Bone marrow (tissue), 2 donors: ENCODE results near the gene SPI1.

Experiments used
- DNase-seq, 2 donors: peaks; one replicate each; lab custom pipeline; 2025; lab: John Stamatoyannopoulos, UW

Gene SPI1

DNA sequence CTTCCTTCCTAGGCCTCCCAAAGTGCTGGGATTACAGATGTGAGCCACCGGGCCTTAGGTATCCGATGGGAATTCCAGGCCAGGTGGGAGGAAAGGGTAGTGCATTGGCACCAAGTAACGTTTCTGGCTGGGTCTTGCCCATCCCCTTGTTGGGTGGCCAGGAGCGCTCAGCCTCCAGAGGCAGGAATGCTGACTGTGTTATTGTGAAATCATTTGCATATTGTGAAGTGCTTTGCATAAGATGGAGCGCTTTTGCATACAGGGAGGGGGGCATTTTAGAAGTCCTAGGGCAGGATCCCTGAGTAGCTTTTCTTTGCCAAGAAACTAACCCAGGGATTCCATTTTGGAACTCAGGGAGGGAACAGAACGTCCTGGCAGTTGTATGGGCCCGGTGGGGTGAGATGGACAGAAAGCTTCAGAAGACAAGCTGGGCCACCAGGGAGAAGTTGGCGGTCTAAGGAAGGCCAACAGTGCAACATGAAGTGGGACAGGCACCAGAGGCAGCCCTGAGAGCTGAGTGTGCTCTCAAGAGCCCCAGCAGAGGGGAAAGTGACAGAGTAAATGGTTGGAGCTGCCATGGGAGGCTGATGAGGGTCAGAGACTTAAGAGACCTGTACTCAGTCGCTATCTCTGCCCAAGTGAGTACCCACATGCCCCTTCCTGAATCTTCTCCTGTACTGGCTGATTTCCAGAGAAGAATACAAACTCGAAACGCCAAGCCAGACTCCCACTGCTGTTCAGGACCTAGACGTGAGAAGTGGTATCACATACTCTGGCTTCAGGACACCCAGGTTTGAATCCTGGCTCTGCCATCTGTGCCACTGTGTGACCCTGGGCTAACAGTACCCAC is 28.8 kb upstream of the SPI1 start:
- DNase-seq = peak in 1 of 2 donors; percentile 52

GRCh38 chr11:47403571-47403970 is 25.2 kb upstream of the SPI1 start:
- no peak for DNase-seq

DNA sequence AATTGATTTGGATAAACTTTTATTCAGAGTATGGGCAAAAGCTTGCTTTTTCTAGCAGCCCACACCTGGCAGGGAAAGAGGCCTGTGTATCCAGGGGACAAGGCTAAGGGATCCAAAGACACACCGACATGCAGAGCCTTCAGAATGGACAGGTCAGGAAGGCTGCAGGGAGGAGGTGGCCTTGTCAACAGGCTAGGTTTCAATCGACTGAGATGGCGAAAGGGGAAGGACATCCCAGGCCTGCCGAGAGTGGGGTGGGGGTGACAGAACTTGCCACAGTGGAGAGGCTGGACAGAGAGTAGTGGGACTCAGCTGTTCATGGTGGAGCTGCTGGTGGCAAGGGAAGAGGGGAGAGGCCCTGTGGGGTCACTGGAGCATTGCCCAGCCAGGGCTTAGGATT is 24.8 kb upstream of the SPI1 start:
- DNase-seq = no peak

GRCh38 chr11:47400768-47401279 is 22.5 kb upstream of the SPI1 start:
- DNase-seq = no peak

DNA sequence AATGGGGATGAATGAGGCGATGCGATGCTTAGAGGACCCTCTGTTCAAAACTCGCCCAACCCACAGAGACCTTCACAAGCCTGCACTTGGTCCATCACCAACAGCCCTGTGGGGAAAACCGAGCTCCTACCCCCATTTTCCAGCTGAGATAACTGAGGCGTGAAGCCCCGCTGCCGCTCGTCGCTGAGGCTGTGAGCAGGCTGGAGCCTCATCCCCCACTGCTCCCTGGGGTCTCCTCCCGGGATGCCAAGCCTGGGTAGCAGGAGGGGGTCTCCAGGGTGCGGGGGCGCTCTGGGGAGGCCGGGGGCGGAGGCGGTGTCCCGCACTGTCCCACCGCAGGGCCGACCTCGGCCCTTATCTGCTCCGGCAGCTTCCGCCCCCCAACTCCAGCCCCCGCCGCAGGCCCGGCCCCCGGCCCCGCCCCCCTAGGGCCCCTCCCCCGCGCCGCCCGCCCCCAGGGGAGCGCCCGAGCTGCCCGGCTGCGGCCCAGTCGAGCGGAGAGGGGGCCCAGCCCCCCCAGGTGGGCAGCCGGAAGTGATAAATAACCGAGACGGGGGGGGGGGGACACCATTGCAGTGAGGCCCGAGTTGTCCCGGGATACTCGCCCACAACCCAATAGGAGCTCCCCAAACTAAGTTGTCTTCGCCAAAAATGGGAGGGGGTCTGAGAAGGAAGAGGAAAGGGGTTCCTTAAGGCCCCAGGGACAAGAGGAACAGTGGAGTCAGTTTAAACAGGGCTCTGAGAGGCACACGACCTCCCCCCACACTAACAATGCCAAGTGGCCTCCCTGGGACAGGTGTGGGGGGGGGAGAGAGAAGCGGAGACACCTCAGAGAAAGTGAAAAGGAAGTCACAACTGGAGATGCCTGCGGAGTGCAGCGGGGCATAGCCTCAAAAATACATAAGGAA is 21.8 kb upstream of the SPI1 start:
- DNase-seq = peak in 1 of 2 donors; percentile 6

GRCh38 chr11:47398551-47398950 is 20.2 kb upstream of the SPI1 start:
- no peak for DNase-seq

GRCh38 chr11:47398011-47398410 is 19.7 kb upstream of the SPI1 start:
- no peak for DNase-seq

- DNase-seq = no peak
Measured at GRCh38 chr11:47396049-47396320, 17.6 kb upstream of the SPI1 start.

DNA sequence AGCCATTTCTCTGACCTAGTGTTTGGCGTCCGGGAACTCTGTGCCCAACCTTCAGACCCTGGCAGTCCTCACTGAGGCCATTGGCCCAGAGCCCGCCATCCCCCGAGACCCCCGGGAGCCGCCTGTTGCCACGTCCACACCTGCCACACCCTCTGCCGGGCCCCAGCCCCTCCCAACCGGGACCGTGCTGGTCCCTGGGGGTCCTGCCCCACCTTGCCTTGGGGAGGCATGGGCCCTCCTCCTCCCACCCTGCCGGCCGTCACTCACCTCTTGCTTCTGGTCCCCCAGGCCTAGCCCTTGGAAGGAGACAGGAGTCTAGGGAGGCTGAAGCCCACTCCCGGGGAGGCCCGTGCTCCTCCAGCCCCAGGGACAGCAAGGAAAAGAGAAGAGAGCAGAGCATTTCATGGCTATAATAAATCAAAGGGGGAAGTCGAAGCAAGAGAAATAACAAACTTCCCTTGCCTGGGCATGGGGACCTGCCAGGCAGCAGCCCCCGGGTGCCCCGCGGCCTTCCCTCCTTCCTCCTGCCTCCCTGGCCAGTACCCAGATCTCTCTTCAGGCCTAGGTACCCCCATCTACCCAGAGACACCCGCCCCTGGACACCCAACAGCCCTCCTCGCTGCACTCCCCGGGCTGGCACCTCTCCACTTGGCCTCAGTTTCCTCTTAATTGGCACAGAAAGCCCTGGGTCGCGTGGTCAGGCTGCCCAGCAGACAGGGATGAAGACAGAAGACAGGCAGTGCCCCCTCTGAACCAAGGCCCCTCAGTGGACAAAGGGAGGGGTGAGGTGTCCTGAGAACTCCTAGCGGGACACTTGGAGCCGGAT is 17.1 kb upstream of the SPI1 start:
- peak in 1 of 2 donors; percentile 10 for DNase-seq

- peak; percentile 61 to 83 for DNase-seq
Measured at GRCh38 chr11:47394322-47395222, 16.2 kb upstream of the SPI1 start.

GRCh38 chr11:47394050-47394321 is 15.6 kb upstream of the SPI1 start:
- DNase-seq = no peak

DNA sequence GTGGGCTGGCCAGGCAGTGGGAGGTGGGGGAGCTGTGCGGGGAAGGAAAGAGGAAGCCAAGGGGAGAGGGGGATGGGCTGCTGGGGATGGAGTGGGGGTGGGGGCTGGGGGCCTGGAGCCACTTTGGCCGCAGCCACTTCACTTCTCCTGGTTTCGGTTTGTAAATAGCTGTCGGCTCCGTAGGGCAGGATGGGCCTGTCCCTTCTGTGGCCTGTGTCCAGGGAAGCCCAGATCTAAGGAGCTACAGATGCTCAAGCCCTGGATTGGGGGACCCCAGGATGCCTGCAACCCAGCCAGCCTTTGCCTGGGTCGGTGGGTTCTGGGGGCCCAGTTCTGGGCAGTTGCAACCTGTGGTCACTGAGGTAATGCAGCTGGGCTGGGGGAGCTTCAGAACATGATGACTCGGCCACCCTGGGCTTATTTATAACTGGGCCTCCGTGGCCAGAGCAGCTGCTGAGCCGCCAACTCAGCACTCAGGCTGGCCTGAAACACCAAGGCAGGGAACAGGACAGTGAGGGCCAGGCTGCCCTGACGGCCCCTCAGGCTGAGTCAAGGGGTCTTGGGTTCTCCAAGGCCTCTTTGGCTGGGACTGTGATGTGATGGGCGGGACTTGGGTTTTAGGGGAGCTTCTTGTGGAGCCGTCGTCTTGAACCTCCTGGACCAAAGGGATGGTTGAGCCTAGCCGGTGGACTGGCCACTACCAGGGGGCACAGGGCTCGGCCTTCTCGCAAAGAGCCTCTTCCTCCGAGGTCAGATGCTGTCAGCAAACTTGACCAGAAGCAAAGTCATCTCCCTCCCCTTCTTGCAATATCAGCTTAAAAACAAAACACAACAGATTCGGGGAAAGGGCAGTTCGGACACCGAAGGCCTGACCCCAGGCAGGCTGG is 15.1 kb upstream of the SPI1 start:
- peak; percentile 38 to 60 for DNase-seq

- DNase-seq = no peak
Measured at GRCh38 chr11:47392546-47393162, 14.3 kb upstream of the SPI1 start.

DNA sequence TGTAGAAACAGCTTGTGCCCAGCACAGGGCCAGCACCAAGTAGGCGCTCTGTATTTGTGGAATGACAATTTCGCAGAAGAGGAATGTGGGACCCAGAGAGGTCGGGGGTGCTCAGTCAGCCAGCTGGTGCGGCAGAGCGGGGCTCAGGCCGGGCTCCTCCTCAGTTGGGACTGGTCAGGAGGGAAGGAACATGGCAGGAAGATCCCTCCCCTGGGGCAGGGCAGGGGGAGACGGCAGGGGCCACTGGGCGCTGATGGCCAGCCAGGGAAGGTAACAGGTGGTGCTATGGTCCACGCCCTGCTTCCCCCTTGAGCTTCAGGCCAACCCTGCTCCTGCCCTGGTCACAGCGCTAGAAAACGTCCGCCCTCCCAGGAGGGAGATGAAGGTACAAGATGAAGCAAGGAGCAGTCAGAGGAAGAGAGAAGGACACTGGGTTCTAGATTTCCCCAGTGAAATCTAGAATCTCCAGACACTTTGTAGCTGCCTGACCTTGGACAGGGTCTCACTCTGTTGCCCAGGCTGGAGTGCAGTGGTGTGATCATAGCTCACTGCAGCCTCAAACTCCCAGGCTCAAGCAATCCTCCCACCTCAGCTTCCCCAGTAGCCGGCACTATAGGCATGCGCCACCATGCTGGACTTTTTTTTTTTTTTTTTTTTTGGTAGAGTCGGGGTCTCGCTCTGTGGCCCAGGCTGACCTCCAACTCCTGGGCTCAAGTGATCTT is 13.5 kb upstream of the SPI1 start:
- no peak for DNase-seq

DNA sequence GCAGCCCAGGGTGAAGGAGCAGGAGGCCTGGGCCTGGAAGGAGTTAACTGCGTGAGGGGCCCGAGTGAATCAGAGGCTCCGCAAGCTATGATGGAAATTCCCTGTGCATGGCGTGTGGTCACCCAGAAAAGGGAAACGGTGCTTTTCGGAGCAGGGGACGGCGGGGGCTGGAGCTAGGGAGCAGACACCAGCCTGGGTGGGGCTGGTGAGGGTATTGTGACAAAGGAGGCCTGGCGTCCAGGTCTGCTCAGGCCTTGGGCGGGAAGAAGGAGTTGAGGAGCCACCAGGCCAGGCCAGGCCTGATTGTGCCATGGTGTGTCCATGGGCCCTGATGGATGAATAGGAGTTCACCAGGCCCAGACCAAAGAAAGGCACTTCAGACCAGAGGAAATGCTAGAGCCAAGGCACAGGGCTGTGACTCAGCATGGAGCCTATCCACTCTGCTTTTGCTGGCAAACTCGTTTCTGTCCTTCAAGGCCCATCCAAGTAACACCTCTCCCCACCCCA is 12.8 kb upstream of the SPI1 start:
- DNase-seq = peak in 1 of 2 donors; percentile 75

- no peak for DNase-seq
Measured at GRCh38 chr11:47390422-47390760, 12.0 kb upstream of the SPI1 start.

GRCh38 chr11:47389577-47390421 is 11.5 kb upstream of the SPI1 start:
- no peak for DNase-seq
